Activated naive CD4-positive, alpha-beta T cell treated with anti-CD3 and anti-CD28 coated beads, Interleukin-2, amount 50 U/mL, for 24 hours (primary cell): ENCODE data around the gene EMP2.
"Not testable (repeated sequence)": the region's sequence is repeated elsewhere in the genome, so short reads cannot be mapped to it uniquely, and the experiment has no call there.

Experiments
- H3K27ac Mint-ChIP-seq: one replicate; pipeline ENCODE4 v1.8.0; 2021; ENCODE audit warnings: mild to moderate bottlenecking, mixed read lengths
- H3K27me3 Mint-ChIP-seq: one replicate; pipeline ENCODE4 v1.8.0; 2021; ENCODE audit warnings: mixed read lengths
- H3K36me3 Mint-ChIP-seq: one replicate; pipeline ENCODE4 v1.8.0; 2021; ENCODE audit warnings: mixed read lengths
- H3K4me1 Mint-ChIP-seq: one replicate; pipeline ENCODE4 v1.8.0; 2021; ENCODE audit warnings: mixed read lengths
- H3K4me3 Mint-ChIP-seq: one replicate; pipeline ENCODE4 v1.8.0; 2021; ENCODE audit warnings: mild to moderate bottlenecking, mixed read lengths
- H3K9me3 Mint-ChIP-seq: one replicate; pipeline ENCODE4 v1.8.0; 2021; ENCODE audit warnings: mixed read lengths

EMP2 gene

DNA sequence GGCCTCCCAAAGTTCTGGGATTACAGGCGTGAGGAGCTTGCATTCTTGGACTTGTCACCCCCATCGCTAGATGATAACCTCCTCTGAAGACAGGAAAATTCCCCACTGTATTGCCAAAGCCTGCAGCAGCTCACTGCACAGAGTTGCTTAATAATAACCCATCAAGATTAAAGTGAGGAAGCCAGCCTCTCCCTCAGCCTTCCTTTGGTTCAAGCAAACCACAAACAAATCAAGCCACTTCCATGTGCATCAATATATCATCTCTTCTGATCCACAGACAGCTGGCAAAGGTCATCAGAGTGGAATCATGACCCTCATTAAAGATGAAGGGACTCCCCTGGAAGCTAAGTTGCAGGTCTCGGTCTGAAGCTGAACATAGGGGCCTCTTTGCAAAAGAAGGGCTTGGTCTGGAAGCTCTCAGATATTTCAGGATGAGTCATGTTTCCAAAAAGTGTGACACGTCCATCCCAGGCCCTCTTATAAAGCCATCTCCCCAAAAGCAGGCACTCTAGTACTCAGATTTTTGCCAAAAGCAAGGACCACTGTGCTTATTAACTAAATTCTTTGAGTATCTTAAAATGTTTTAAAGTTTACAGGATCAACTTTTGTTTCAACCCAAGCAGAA lies 4.8 kb downstream of the EMP2 start:
- H3K27ac Mint-ChIP-seq, result no peak overlapping the region
- no peaks in the 10 kb centered on the region for H3K9me3 Mint-ChIP-seq
- peaks cover 6% of the 10 kb centered on the region for H3K27me3 Mint-ChIP-seq
- H3K36me3 Mint-ChIP-seq, result no peaks in the 10 kb centered on the region
- H3K4me3 Mint-ChIP-seq, result no peak overlapping the region
- H3K4me1 Mint-ChIP-seq, result no peaks in the 10 kb centered on the region

DNA sequence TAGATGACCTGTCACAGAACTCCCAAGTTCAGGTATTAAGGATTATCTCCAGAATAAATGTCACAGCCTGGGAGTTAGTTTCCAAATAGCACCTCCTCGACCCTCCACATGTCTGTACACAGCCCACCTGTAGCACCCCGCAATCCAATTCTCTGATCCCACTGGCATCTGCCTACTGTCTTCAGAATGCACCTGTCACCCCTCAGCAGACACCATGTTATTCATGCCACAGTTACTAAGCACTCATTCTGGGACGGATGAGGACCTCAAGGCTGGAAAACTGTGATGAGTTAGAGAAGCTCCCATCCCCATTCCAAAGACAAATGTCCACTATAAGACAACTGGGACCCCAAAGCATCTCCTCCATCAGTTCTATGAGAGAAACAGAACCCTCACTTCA lies 7.8 kb downstream of the EMP2 start:
- no peaks in the 10 kb centered on the region for H3K9me3 Mint-ChIP-seq
- no peak overlapping the region for H3K4me3 Mint-ChIP-seq
- peaks cover 1% of the 10 kb centered on the region for H3K27me3 Mint-ChIP-seq
- no peak overlapping the region for H3K27ac Mint-ChIP-seq
- no peaks in the 10 kb centered on the region for H3K4me1 Mint-ChIP-seq
- no peaks in the 10 kb centered on the region for H3K36me3 Mint-ChIP-seq

DNA sequence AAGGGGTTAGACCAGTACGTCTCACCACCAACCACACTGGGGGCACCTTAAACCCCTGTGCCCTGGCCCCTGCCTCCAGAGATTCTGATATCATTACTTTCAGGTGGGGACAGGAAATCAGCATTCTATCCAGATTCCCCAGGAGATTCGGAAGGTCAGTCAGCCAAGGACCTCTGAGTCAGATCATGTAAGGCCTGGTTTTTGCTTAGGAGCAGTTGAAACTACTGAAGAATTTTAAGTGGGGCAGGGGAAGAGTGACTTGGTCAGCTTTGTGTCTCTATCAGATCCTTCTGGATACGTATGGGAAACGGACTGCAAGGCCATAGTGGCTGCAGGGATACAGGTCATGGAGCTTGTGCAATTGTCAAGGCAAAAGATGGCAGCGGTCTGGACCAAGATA lies 9.0 kb downstream of the EMP2 start:
- no peaks in the 10 kb centered on the region for H3K4me1 Mint-ChIP-seq
- H3K36me3 Mint-ChIP-seq, result no peaks in the 10 kb centered on the region
- no peak overlapping the region for H3K27ac Mint-ChIP-seq
- no peak overlapping the region for H3K4me3 Mint-ChIP-seq
- H3K9me3 Mint-ChIP-seq, result no peaks in the 10 kb centered on the region
- peaks cover 1% of the 10 kb centered on the region for H3K27me3 Mint-ChIP-seq

DNA sequence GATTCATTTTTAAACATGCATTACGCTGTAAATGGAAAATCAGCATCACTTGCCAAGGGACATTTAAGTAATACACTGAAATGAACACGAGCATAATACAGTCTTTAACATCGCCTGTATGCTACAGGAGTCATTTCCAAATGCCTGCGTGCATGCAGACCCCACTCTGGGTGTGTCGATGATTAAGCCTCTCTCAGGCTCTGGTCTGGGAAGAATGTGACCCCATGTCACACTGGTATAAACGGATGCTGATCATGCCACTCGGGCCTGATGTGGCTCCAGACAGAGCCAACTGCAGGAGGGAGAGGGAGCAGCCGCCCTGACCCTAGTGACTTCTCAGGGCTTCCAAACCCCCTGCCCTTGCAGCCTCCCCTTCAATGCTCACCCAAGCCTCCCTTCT lies 10.8 kb downstream of the EMP2 start:
- H3K9me3 Mint-ChIP-seq, result no peaks in the 10 kb centered on the region
- no peak overlapping the region for H3K27ac Mint-ChIP-seq
- H3K36me3 Mint-ChIP-seq, result no peaks in the 10 kb centered on the region
- peaks cover 4% of the 10 kb centered on the region for H3K27me3 Mint-ChIP-seq
- H3K4me3 Mint-ChIP-seq, result no peak overlapping the region
- H3K4me1 Mint-ChIP-seq, result no peaks in the 10 kb centered on the region

DNA sequence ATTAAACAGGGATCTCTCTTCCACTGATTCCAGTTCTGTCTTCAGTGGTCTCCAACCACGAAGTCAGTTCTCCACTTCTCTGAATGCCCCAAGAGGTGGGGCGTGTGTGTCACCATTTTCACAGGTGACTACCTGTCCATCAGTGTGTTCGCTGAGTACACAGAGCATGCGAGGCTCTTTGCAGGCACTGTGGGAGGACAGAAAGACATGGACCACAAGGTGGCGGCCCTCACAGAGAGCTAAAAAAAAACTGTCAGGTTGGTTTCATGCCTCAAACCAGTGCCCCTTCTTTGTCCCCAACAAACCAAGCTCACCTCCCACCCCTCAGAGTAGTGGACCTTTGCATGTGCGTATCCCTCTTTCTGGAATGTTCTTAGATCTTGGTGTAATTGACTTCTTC lies 13.8 kb downstream of the EMP2 start:
- H3K9me3 Mint-ChIP-seq, result peaks cover 8% of the 10 kb centered on the region
- no peaks in the 10 kb centered on the region for H3K36me3 Mint-ChIP-seq
- H3K4me3 Mint-ChIP-seq, result no peak overlapping the region
- peaks cover 11% of the 10 kb centered on the region for H3K27me3 Mint-ChIP-seq
- no peaks in the 10 kb centered on the region for H3K4me1 Mint-ChIP-seq
- no peak overlapping the region for H3K27ac Mint-ChIP-seq

DNA sequence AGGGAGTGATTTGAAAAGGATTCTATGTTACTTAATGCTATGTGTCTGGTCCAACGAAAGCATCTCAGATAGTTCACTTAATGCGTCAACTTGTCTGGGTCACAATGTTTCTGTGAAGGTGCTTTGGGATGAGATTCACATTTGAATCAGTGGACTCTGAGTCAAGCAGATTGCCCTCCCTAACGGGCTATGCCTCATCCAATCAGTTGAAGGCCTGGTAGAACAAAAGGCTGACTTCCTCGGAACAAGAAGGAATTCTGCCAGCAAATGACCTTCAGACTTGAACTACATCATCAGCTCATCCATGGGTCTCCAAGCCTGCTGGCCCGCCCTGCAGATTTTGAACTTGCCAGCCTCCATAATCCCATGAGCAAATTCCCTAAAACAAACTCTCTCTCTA lies 15.2 kb downstream of the EMP2 start:
- Mint-ChIP-seq H3K36me3 (no peaks in the 10 kb centered on the region), H3K4me3 (no peak overlapping the region), H3K4me1 (no peaks in the 10 kb centered on the region), H3K27ac (no peak overlapping the region), H3K9me3 (peaks cover 8% of the 10 kb centered on the region), H3K27me3 (peaks cover 18% of the 10 kb centered on the region)

DNA sequence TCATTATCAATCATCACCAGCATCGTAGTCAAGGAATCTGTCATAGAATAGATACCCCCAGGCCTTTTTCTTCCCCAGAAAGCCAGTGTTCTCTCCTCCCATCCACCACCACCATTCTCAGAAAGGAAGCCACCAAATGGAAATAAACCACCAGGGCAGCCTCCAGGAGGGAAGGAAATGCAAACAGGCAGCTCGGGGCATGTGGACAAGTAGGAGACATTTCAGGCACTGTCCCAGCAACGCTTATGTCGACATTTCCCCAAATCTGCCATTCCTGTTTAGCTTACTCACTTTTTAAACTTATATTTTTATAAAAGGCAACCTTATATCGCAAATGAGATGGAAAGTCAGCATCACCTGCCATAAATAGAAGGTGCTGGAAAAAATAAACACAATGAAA lies 15.8 kb downstream of the EMP2 start:
- Mint-ChIP-seq H3K27me3 (peaks cover 18% of the 10 kb centered on the region), H3K4me1 (no peaks in the 10 kb centered on the region), H3K36me3 (no peaks in the 10 kb centered on the region), H3K27ac (no peak overlapping the region), H3K9me3 (peaks cover 8% of the 10 kb centered on the region), H3K4me3 (no peak overlapping the region)

DNA sequence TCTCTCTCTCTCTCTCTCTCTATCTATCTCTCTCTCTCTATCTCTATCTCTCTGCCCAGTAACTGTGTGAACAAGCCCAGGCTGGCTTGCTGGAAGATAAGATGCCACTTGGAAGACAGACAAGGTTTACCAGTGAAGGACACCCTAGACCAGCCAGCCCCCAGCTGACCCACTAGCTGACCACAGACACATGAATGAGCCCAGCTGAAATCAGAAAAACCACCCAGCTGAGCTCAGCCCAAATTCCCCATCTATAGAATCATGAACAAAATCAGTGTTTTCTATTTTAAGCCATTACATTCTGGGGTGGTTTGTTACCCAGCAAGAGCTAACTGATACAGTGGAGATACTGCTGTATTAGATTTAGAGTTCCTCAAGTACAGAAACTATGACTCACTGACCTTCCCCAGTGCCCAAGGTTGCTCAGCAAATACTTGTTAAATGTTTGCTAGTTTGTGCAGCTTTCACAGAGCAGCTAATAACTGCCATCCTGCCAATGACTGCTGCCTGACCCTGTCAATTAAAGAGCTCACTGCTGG lies 18.0 kb downstream of the EMP2 start:
- H3K36me3 Mint-ChIP-seq, result no peaks in the 10 kb centered on the region
- H3K27me3 Mint-ChIP-seq, result peaks cover 18% of the 10 kb centered on the region
- H3K9me3 Mint-ChIP-seq, result peaks cover 8% of the 10 kb centered on the region
- H3K4me3 Mint-ChIP-seq, result no peak overlapping the region
- H3K4me1 Mint-ChIP-seq, result no peaks in the 10 kb centered on the region
- no peak overlapping the region for H3K27ac Mint-ChIP-seq

DNA sequence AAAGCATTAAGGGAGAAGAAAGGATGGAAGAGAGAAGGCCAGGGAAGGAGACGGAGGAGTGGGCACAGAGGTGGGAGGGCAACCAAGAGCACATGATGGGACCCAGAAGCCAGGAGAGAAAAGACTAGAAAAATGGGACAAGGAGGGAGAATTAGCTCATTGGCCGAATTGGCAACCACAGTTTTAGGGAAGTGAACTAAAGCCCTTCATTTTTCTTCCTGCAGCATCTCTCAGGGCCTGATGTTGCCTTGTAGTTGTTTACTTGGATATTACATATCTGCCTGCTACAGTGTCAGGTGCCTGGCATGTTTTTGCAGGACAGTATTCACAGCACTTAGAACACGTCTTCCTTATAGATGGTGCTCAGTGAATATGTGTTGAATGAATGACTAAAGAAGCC lies 19.0 kb downstream of the EMP2 start:
- Mint-ChIP-seq H3K9me3 (peaks cover 8% of the 10 kb centered on the region), H3K27me3 (peaks cover 18% of the 10 kb centered on the region), H3K27ac (no peak overlapping the region), H3K4me3 (no peak overlapping the region), H3K36me3 (no peaks in the 10 kb centered on the region), H3K4me1 (no peaks in the 10 kb centered on the region)

DNA sequence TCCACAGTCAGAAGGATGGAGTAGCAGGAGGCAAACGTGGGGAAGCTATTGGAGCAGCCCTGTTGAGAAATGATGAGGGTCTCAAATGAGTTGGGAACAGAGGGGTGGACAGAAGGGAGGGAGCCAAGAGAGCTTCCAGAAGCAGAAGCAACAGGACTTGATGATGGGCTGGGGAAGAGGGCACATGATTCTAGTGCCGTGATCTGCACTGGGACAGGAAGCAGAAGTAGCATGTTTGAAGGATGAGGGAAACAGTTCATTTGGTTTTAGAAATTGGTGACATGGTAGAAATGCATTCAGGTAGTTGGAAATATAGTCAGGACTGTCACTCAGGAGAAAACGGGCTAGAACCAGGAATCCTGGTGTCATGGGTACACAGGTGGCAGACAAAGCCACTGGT lies 19.4 kb downstream of the EMP2 start:
- Mint-ChIP-seq H3K27me3 (peaks cover 18% of the 10 kb centered on the region), H3K4me1 (no peaks in the 10 kb centered on the region), H3K9me3 (peaks cover 8% of the 10 kb centered on the region), H3K36me3 (no peaks in the 10 kb centered on the region), H3K4me3 (no peak overlapping the region), H3K27ac (no peak overlapping the region)

DNA sequence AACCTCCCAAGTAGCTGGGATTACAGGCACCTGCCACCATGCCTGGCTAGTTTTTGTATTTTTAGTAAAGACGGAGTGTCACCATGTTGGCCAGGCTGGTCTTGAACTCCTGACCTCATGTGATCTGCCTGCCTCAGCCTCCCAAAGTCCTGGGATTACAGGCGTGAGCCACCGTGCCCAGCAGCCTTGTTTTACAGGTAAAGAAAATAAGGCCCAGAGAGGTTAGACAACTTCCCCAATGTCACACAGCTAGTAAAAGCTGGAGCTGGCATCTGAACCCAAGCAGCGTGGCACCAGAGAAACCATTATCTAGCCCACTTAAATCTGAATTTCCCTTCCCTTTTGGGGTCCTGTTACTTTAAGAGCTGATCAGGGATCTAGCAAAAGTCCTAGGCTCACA lies 20.6 kb downstream of the EMP2 start:
- H3K27ac Mint-ChIP-seq, H3K36me3 Mint-ChIP-seq, H3K9me3 Mint-ChIP-seq, H3K4me3 Mint-ChIP-seq, H3K4me1 Mint-ChIP-seq: not testable (repeated sequence)
- peaks cover 16% of the 10 kb centered on the region for H3K27me3 Mint-ChIP-seq

DNA sequence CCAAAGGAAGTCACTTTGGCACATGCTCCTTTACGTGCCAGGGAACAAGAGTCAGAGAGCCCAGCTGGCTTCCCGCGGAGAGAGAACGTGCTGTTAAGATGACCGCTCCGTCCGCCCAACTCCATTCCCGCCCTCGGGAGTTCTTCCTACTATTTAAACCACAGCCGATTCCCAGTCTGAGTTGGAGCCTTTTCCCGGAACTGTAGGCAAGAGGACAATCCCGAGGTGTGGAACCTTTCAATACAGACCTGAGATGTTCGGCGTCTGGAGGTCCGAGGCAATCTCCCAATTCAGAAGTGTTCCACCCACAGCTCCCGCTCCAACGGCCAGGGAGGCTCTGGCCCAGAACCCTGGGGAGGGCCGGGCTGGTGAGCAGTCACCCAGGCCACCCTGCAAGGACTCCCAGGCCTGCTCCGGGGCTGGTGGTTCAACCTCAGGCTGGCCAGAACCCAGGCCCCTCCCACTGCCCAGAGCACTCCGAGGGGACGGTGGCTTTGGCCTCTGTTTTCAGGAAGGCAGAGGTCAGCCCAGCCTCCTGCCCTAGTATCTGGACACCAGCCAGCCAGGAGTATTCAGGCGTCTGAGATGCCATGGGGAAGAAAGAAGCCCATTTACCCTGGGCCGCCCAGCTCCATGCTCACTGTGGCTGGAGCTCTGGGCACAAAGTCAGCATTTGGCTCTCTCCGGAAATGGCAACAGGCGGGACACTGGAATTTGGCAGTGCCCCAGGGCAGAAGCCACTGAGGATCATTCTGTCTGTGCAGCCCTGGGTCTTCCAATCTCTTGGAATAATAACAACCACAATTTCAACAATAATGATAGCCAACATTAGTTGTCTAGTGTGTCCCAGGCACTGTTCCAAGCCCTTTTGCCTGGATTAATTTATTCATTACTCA lies 21.4 kb downstream of the EMP2 start:
- no peak overlapping the region for H3K27ac Mint-ChIP-seq
- H3K27me3 Mint-ChIP-seq, result peaks cover 14% of the 10 kb centered on the region
- H3K4me1 Mint-ChIP-seq, result no peaks in the 10 kb centered on the region

DNA sequence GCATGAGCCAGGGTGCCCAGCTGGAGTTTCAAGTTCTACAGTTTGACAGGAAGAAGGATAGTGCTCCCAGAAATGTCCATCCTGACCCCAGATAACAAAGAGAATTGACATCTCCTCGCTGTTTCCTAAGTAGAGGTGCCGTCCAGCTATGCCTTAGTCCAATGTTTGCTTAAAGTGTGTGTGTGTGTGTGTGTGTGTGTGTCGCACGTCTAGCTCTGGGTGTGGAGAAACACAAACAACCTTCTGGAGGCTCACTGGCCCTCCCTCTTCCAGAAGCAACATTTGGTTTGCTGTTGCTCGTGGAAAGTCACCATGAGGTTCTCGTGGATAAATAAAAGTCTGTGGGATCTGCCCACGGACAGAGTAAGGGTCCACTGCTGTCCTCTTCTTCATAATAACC lies 22.1 kb downstream of the EMP2 start:
- peaks cover 8% of the 10 kb centered on the region for H3K9me3 Mint-ChIP-seq
- peaks cover 5% of the 10 kb centered on the region for H3K4me1 Mint-ChIP-seq
- H3K27ac Mint-ChIP-seq, result no peak overlapping the region
- H3K27me3 Mint-ChIP-seq, result peaks cover 10% of the 10 kb centered on the region
- no peaks in the 10 kb centered on the region for H3K36me3 Mint-ChIP-seq
- no peak overlapping the region for H3K4me3 Mint-ChIP-seq

More for the DNA sequence above, 21.4 kb downstream of the EMP2 start:
- H3K36me3 Mint-ChIP-seq, result no peaks in the 10 kb centered on the region
- peaks cover 8% of the 10 kb centered on the region for H3K9me3 Mint-ChIP-seq
- no peak overlapping the region for H3K4me3 Mint-ChIP-seq

DNA sequence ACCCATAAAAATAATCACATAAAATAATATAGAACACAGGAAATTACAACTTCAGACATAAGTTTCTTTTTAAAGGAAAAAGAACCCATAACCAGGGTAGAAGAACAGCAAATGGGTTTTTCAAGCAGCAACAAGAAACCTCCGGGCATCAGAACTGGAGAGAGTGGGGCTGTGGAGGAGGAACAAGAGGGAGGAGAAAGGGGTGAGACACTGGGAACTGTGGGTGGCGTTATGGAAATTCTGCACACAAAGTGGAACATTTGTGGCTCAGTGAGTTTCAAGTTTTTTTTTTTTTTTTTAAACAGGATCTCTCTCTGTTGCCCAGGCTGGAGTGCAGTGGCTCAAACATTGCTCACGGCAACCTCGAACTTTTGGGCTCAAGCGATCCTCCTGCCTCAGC lies 22.6 kb downstream of the EMP2 start:
- Mint-ChIP-seq H3K4me3 (no peak overlapping the region), H3K27ac (no peak overlapping the region), H3K4me1 (peaks cover 10% of the 10 kb centered on the region), H3K36me3 (no peaks in the 10 kb centered on the region), H3K9me3 (peaks cover 8% of the 10 kb centered on the region), H3K27me3 (peaks cover 10% of the 10 kb centered on the region)

DNA sequence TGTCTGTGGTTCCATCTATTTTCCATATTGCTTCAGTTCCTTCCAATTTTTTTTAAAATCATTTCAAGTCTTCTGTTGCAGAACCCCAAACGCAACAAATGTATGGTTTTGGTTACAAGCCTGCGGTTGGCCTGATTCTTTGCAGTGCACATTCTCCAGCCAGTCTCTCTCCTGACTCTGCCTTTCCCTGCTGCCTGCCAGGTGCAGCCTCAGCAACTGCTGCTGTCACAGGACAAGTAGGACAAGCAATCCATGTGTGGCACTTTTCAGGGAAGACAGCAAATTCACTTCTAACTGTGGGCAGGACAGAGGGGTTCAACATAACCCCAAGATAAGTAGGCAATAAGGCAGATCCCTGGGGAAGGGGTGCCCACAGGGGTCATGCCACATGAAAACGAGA lies 24.2 kb downstream of the EMP2 start:
- H3K27ac Mint-ChIP-seq, result no peak overlapping the region
- peaks cover 13% of the 10 kb centered on the region for H3K4me1 Mint-ChIP-seq
- peaks cover 9% of the 10 kb centered on the region for H3K27me3 Mint-ChIP-seq
- H3K9me3 Mint-ChIP-seq, result no peaks in the 10 kb centered on the region
- H3K4me3 Mint-ChIP-seq, result no peak overlapping the region
- H3K36me3 Mint-ChIP-seq, result no peaks in the 10 kb centered on the region

DNA sequence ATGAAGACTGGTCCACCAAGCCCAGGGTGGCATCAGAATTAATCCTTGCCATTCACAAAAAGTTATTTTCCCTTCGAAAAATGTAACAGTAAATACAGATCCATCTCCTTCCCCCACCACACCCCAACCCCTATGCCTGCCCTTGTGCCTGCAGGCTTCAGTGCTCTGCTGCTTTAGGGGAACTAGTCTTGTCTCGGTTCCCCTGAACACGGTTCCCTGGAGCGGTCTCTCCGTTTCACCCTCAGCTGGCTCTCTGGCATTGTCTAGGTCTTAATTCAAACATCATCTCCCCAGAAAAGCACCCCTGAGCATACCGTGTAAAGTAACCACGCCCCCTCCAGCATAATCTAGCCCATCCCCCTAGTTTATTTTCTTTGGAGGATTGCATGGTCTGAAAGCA lies 25.8 kb downstream of the EMP2 start:
- Mint-ChIP-seq H3K27me3 (peaks cover 4% of the 10 kb centered on the region), H3K36me3 (no peaks in the 10 kb centered on the region), H3K9me3 (no peaks in the 10 kb centered on the region), H3K27ac (no peak overlapping the region), H3K4me1 (peaks cover 13% of the 10 kb centered on the region), H3K4me3 (no peak overlapping the region)
